SW480 (cell line): ENCODE data around the gene CALML3.
"Not testable (repeated sequence)": the region's sequence is repeated elsewhere in the genome, so short reads cannot be mapped to it uniquely, and the experiment has no call there.

Source experiments
- DNase-seq: peaks from one replicate; pipeline ENCODE4 v3.0.0-alpha.2; 2016; ENCODE audit warnings: low spot score

The CALML3 gene

DNA sequence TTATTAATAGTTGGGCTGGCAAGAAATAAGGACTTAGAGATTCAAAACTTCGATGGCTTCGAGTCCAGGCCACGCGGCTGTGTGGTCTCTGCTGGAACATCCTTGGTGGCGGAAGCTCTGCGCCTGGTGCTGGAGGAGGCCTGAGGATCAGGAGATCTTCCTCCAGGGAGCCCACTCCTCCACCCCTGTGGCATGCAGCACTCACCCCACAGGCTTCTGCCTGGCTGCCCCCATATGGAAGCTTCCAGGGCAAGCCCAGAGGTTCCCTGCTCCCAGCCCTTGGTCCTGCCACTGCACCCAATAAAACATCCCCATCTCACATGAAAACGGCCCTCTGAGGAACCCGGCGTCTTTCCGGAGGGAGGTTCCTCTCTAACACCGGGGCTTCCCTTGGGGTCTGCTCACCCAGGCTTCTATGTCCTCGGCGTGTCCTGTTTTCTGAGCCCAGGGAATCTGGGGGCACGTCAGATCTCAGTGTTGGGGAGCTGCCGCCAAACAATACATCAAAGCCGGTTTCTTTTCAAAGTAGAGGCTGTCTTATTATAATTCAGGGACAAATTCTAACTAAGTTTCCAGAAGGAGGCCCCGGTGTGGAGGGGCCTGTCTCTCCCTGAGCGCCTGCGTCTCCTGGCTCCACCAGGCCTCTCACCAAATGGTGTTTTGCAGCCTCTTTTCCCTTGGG is 32.4 kb downstream of the CALML3 start:
- DNase-seq: no peak

DNA sequence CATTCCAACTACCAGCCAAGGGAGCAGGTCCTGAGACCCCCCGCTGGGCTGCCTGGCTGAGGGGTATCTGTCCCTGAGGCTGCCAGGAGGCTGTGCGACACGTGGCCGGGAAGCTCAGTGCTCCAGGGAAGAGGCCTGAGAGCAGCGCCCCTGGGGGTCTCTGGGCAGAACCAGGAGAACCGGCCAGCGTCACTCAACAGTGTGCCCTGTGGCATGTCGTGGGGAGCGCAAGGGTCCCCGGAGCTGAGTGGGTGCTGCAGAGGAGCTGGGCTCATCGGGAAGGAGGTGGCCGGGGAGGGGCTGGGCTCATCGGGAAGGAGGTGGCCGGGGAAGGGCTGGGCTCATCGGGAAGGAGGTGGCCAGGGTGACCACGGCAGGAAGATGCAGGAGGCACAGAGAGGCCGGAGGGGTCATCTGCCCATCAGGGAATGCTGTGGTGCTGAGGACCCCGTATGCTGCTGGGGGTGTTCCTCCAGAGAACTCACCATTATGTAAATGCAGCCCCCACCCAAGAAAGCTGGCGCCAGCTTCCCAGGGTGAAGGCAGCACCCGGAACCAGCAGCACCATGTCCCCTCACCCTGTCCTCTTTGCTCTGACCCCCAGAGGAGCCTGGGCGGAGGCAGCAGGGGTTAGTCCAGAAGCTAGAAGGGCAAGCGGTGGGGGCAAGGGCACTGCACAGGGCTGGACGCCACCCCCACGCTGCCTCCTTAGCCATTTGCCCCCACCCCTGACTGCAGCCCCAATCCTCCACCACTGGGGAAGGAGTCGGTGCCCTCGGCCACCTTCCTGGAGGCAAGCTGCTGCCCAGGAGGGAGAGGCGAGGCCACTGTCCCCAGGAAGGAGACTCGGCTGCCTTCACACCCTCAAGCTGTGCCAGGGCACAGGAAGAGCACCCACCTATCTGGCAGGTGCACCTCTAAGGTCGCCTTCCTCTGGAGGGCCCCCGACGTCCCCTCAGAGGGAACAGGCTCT is 33.3 kb downstream of the CALML3 start:
- no peak for DNase-seq

DNA sequence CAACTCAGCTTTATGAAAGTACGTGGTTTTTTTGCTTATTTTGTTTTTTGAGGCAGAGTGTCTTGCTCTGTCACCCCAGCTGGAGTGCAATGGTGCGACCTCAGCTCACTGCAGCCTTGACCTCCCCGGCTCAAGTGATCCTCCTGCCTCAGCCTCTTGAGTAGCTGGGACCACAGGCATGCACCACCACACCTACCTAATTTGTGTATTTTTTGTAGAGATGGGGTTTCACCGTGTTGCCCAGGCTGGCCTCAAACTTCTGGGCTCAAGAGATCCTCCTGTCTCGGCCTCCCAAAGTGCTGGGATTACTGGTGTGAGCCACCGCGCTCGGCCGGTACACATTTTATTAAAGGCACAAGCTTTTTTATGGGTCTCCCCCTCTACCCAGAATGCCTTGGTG is 34.3 kb downstream of the CALML3 start:
- not testable (repeated sequence) for DNase-seq

DNA sequence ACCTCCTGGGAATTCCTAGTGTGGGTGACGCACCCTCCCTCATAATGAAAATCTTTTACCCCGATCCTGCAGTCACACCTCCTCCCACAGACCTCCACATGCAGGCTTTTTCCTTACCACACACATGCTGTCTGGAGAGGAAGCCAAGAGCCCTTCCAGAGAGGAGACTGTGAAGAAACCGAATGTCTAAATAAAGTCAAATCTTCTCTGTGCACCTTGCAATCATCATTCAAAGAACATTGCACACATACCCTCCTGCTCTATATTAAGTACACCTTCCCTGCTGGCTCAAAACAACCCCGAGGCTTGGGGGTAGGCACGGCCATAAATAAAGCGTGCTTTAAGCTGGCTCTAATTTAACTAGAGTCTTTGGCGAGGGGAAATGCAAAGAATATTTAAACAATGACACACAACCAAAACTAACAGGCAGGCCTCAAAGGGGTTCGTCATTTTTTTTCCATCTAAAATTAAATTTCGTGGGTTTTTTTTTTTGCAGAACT is 34.9 kb downstream of the CALML3 start:
- DNase-seq: no peak

DNA sequence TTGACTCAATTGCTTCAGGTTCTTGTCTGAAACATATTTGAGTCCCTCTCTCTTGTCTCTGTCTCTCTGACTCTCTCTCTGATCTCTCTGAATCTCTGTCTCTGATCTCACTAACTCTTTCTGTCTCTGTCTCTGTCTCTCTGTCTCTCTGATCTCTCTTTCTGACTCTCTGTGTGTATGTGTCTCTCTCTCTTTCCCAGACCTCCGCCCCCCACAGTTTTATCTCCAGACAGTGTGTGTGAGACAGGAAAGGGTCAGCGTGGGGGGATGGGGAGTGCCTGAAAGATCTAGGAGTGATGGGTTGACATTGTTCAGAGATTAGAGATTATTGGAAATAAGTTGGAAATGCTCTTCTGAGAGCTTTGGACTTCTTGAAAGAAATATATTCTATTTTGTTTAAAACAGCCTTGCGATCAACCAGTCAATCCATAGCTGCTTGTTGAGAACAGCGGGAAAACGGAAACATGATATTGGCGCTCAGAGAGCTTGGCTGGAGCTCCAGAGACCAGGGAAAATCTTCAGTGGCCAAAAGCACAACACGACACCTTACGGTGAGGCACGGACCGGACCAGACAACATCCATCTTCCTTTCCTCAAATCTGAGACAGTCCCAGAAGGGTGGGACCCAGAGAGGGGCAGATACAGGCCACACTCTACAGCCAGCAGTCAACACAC is 35.5 kb downstream of the CALML3 start:
- no peak for DNase-seq

DNA sequence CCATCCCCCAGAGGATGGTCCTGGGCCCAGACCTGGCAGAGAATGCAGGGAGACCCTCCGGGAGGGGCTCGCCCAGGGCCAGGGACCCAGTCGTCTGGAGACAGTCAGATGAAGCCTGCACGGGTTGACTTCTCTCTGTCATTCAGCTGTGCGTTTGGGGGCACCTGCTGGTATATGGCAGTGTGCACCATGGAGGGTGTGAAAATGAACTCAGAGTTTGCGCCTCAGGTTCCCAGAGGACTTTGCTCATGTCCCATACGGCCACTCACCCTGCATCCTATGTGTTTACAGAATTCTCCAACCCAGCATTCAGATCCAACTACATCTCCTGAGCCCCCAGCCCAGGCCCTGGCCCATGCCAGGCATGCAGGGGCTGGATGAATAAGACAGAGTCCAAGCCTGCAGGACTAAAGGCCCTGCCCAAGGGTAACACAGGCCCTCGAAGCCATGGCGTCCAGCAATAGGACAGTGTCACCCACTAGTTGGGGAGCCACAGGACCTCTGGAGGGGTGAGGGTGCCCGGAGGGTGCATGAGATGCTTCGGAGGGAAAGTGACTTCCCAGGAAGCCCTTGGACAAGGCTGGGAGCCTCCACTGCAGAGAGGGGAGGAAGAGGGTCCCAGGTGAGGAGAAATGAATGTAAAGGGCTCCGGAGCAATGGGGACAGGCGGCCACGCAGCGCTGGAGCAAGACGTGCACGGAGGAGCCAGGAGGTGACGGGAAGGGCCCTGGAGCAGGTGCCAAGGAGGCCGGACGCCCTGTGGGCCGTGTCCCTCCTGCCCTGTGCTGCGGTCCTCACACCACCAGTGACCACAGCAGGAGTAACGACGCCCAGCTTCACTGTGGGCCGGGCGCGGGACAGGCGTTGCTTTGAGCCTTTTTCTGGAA is 36.3 kb downstream of the CALML3 start:
- DNase-seq: no peak

DNA sequence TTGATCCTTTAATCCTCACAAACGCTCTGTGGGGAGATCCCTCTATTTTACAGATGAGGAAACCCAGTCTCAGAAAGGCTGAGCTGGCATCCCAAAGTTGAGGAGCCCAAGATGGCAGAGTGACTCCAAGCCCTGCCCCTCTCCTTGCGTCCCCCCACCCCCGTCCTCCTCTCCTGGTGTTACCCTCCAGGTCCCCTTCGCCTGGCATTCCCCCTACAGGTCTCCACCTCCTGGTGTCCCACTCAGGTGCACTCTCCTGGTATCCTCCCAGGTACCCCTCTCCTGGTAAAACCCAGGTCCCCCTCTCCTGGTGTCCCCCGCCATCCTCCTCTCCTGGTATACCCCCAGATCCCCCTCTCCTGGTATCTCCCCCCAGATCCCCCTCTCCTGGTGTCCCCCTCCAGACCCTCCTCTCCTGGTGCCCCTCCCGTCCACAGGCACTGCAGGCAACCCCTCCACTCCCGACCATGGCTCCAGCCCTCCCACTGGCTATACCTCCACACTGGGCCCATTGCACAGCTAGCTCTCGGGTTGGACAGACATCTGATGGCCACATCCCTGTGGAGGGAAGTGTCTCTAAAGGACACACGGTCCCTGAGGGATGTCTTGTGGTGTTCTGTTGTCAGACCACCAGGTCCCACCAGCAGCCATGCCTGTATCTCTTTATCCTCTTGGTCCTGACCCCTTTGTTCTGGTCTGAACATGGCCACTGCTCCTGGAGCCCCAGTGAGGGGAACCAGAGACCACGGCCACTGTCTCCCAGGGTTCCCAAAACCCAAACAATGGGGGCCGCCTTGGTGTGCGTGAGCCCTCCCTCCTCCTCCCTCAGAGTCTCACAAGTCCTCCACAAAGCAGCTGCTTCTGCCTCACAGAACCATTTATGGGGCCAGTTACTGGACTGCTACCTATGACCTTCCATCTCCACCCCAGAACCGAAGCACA is 37.2 kb downstream of the CALML3 start:
- no peak for DNase-seq

DNA sequence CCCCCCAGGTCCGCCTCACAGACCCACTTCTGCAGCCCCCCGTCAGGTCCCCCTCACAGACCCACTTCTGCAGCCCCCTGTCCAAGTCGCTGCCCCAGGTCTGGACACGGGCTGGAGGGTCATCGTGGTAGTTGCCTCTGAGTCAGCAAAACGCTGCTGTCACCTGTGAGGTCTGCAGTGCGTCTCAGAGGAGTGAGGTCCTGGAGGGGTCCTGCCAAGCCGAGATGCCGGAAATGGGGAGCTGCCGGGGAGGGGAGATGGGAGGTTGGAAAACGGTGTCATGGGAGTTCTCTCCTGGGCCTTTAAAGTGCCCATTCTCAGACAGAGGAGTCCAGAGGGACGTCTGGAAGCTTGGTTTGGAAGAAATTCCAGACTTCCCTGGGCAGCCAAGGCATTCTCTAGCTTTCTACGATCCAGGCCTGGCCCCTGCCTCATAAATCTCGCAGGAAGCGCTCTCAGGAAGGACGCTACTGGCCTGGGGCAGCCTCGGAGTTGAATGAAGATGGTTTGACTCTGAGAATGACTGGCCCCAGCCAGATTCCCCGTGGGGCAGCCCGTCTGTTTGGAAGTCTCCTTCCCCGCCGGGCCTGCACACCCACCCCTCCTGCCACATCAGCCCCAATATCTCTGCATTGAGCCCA is 38.7 kb downstream of the CALML3 start:
- no peak for DNase-seq

DNA sequence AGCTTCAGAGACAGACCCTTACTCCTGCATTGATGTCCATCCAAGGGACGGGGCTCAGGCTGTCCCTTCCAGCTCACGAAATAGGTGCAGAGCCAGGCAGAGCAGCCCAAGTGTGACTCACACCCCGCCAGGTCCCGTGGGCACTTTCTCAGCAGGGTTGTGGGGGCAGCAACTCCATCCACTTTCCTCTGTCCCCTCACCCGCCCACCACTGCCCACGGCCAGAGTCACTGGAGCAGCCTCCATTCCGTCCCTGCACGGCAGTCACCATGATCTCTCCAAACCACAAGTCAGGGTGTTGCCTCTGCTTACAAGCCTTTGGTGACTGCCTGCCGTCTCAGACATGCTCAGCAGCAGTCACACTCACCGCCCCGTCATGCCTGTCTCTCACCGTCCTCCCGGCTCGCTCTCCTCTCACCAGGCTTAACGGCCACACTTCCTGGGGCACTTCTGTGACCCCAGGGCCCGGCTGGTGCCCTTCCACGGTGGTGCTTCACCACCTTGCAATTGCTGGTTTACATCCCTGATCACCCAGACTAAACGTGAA is 39.3 kb downstream of the CALML3 start:
- DNase-seq: peak; percentile 59

DNA sequence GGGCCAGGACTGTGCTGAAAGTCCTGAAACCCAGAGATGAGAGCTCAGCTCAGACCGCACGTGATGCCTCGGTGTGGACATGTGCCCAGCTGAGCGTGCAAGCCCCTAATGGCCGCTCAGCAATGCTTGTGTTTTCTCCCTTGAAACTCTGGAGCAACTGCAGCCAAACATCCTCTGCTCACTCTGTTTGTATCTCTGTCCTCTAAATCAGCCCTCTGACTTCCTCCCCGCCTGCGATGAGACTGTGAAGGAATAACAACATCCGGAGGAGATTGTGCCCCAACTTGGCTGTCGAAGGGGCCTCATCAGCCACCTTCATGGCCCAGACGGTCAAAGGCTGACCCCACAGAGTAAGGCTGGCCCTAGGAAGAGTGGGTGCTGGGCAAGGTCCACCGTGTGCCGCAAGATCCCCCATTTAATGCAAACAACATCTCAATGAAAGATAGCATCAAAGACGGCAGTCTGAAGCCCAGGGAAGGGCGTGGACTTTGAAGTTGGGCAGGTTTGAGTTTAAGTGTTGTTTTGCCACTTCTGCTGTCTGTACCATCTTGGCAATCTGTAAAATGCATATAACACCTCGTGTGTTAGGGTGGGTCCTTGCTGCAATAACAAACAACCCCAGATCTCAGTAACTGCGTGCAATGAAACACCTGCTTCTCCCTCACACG is 39.9 kb downstream of the CALML3 start:
- DNase-seq: no peak

DNA sequence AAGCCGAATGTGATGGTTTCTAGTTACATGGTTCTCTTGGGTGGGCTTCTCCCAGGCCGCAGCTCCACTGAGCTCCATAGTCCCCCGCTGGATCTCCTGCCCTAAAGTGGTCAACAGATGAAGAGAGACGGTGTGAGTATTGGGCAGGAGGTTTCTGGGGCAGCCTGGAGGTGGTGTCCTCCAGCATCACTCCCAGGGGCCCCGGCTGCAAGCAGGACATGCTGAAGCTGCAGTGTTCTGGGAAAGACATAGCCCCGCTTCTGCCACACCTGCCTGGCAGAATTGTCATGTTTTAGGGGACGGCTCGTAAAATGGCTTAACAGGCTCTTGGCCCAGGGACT is 40.4 kb downstream of the CALML3 start:
- DNase-seq: no peak

DNA sequence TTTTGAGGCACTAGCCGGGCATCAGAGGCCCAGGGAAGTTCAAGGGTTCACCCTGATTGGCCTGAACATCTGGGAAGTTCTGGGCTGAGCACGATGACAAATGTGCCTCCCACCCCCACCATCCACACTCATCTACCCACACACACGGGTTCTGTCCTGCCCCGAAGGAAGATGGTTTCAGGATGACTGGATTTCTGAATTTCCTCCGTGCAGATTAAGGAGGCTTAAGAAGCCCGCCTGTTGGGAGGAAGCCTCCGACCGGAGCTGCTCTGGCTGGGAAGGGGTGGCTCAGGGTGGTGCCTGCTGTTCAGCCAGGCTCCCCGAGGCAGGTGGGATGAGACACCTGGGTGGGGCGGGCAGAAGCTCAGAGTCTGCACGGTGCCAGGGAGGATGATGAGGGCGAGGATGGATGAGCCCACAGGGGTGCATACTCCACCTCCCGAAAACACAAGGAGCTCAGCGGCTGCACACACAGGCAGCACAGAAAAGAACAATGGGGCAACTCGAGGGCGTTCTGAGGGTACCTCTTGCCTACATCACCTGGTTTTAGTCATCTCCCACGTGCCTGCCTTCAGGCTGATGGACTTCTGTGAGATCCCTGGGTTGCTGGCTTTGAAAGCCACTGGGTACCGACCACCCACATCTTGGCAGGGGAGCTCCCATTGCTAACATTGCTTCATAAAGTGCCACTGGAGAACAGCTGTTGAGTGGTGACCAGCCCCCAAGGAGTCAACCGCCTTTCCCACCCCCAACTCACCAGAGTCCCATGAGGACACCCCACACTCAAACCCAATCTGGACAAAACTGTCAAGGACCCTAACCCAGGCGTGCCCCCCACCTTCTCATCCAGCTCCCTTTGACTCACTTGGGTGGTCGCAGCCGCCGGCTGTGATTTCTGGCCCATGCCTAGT is 41.2 kb downstream of the CALML3 start:
- no peak for DNase-seq

DNA sequence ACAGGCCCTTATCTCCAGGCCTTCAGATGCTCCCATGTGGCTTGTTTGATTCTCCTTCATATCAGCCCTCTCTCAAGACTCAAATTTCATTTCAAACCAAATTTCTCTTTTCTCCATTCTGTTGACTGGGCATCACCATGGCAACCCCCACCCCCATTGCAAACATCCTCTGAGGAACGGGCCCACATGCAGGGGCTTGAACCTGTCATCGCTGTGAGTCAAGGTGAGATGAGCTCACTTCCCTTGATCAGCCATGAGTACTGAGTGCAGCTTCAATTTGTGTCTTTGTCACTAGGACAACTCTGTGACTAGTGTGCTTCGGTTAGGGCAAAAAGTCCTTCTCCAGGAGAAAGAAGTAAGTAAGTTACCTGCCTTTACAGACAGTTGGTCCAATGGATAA is 41.9 kb downstream of the CALML3 start:
- DNase-seq: no peak

DNA sequence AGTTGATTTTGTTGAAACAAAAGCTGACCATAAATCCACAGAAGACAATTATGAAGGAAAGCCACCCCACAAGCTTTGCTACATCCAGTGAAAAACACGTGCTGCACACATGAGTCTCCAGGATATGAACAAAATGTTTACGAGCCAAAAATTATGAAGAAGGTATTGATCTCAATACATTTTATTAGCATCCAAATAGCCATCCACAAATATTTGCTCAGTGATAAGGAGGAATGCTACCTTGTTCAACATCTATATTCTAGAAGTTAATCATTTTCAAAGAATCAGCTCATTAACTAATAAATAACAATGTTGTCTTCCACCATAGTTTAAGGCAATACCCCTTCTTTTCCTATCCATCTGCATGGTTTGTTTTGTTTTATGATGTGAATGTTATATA is 42.7 kb downstream of the CALML3 start:
- DNase-seq: no peak

DNA sequence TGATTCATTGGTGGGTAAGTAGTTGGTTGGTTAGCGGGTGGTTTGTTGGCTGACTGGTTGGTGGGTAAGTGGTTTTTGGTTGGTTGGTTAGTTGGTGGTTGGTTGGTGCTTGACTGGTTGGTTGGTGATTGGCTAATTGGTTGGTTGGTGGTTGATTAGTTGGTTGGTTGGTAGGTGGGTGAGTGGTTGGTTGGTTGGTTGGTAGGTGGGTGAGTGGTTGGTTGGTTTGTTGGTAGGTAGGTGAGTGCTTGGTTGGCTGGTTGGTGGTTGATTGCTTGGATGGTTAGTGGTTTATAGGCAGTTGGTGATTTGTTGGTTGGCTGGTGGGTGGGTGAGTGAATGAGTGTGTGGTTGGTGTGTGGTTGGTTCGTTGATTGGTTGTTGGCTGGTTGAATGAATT is 44.2 kb downstream of the CALML3 start:
- no peak for DNase-seq

DNA sequence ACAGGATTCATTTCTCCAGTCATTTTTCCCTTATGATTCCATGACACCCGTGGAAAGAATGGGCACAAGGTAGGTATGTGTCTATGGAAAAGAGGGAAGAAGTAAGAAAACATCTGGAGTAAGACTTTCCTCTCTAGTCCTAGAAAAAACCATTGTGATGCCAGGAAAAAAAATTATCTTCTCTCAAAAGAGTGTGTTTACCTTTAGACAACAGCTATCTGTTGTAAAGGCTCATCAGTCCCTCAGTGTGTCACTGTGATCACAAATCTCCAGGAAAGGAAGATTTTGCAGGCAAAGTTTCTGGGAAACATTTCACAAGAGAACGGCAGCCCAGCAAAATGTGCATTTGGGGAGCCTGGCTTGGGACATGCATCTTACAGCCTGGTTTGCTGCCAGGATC is 44.8 kb downstream of the CALML3 start:
- DNase-seq: no peak

DNA sequence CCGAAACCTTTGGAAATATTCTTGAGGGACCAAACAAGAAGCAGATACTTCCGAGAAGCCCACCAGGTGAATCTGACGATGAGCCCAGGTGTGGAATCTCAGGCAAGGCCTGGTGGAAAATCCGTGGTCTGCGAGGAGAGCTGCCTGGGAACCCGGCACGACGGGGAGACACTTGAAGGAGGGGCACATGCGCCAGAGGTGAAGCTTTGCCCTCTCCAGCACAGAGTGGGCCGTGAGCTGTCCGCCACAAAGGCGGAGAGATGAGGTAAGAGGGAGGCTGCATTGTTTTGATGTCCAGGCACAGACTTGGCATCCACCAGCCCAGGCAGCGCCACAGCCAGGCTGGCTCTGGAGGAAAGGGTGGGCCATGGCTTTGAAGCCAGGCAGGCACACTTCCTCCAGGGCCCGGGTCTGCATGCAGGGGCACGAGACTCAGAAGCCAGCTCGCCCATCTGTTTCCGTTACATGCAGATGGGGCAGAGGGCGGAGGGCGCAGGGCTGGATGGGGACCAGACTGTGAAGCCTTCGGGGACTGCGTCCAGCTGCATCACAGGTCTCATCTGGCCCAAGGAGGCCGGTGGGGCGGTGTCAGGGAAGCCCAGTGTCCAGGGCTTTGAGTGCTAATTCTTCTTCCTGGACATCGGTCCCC is 45.4 kb downstream of the CALML3 start:
- no peak for DNase-seq
